ENCODE results near the gene M1AP.

M1AP gene

DNA sequence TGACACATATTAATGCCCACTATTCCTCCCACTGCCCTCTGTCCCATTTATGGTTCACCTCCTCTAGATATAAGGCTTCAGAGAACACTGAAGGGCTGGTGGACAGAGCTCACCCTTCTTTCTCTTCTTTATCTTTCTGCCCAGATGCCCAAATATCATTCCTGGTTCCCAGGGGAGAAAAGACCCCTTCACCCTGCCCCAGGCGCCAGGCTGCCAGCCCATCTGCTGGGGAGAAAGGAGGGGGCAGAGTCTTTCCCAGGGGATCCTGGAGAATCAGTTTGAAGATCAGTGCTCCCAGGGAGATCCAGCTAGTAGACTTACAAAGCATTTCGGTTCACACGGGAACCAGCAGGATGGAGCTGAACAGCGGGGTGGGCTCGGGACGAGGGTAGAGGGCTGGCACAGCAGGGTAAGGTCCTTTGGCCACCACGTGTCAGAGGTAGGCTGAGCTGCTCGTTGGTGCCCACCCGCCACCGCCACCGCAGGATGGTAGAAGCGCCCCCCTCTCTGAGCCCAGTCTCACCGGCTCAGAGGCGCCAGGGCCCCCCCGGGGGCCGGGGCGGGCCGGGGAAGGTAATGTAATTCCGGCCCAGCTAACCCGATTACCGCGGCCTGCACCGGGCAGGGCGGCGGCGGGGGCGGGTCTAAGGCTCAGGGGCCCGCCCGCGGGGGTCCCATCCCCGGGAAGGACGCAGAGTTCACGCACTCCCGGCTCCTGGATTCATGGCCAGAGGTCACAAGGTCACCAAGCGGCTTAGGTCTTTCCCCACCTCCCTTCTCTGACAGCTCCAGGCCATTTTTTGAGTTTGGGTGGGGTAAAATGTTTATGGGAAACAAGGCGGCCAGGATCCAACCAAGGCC is 135.2 kb downstream of the M1AP start:
- DNase-seq (ENCODE audit: low read depth in 1 of 2, low spot score in 1 of 2): no peak
- in situ Hi-C loops (cut with HindIII; ENCODE audit: low pct_unique_long_range_greater_than_20kb, low sequenced_read_pairs): no loop called here
- no peak for TF ChIP-seq JUND (IDR thresholded peaks at IDR 0.05; ENCODE audit: low read depth)

DNA sequence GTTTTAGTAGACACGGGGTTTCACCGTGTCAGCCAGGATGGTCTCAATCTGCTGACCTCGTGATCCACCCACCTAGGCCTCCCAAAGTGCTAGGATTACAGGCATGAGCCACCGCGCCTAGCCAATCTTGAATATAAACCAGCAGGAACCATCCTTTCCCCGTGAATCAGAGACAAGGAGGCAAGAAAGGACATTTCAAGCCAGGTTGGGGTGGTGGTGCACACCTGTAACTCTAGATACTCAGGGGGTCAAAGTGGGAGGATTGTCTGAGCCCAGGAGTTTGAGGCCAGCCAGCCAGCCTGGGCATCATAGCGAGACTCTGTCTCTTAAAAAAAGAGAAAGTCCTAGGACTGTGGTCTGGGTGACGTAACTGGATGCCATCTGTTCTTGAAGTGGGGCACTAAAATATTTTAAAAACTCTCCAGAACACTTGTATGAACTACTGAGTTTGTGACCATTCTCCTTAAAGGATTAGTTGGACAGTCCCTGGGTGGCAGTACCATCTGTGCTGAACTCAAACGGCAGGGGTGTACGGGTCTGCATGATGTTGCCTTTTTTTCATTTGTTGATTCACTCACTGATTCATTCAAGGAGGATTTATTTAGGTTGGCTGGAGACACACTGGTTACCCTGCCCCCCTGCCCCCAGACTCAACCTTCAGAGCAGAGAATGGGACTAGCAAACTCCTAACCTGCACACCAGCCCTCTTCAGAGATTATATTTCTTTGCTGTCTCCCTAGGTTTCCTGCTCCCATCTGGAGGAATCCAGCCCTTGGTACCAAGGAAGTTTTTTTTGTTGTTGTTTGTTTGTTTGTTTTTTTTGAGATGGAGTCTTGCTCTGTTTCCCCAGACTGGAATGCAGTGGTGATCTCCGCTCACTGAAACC is 136.8 kb downstream of the M1AP start:
- no peak for DNase-seq (ENCODE audit: low read depth in 1 of 2, low spot score in 1 of 2)
- no peak for TF ChIP-seq JUND (IDR thresholded peaks at IDR 0.05; ENCODE audit: low read depth)
- in situ Hi-C loops (cut with HindIII; ENCODE audit: low pct_unique_long_range_greater_than_20kb, low sequenced_read_pairs): no loop called here

DNA sequence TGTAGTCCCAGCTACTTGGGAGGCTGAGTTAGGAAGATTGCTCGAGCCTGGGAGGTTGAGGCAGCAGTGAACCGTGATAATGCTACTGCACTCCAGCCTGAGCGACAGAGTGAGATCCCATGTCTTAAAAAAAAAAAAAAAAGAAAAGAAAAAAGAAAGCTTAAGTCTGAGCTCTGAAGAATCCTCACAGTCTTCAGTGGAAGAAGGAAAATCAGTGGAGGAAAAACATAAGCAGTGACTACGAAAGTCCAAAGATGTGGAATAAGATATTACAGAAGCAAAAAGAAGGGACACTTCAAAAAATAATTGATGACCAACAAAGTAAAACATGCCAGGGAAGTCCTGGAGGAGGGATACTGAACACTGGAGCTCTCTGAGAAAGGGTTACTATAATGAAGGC is 137.9 kb downstream of the M1AP start:
- no peak for DNase-seq (ENCODE audit: low read depth in 1 of 2, low spot score in 1 of 2)
- no peak for TF ChIP-seq JUND (IDR thresholded peaks at IDR 0.05; ENCODE audit: low read depth)
- in situ Hi-C loops (cut with HindIII; ENCODE audit: low pct_unique_long_range_greater_than_20kb, low sequenced_read_pairs): no loop called here

DNA sequence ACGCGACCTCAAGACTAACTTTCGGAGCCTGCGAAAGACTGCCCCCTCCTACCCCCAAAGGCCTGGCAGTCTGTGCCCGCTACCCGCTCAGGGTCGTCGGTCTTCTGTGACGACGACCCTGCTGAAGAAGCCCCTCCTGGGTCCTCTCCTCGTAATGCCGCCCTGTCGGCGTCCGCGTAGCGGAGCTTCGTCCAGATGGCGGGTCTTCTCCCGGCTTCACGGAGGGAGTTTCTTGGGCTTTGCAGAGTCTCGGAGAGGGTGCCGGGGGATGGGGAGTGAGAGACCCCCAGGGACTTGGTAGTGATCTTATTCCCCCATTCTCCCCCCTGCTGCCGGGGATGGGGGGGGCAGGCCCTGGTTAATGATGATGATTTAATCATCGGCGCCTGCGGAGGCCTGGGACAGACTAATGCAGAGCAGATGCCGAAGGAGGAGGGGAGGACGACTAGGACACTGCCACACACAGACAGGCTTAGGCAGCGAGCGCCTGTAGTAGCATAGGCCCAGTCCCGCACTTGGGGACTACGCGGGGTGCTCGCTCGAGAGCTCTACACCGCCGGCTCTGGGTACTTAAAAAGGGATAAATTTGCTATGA is 140.1 kb downstream of the M1AP start:
- DNase-seq (ENCODE audit: low read depth in 1 of 2, low spot score in 1 of 2): peak; percentile 46 to 54
- in situ Hi-C loops (cut with HindIII; ENCODE audit: low pct_unique_long_range_greater_than_20kb, low sequenced_read_pairs): no loop called here
- TF ChIP-seq JUND (IDR thresholded peaks at IDR 0.05; ENCODE audit: low read depth): no peak

All from T47D (cell line).